COLO668 (cell line): ENCODE results near the gene RAD51B.
"Not testable (repeated sequence)": the region's sequence is repeated elsewhere in the genome, so short reads cannot be mapped to it uniquely, and the experiment has no call there.

Source experiments
- DNase-seq: peaks from one replicate; lab custom pipeline; 2025; ENCODE audit not compliant: unreplicated experiment; lab: John Stamatoyannopoulos, UW

RAD51B gene

GRCh38 chr14:68698773-68699172 is 879.2 kb downstream of the RAD51B start:
- not testable (repeated sequence) for DNase-seq

DNA sequence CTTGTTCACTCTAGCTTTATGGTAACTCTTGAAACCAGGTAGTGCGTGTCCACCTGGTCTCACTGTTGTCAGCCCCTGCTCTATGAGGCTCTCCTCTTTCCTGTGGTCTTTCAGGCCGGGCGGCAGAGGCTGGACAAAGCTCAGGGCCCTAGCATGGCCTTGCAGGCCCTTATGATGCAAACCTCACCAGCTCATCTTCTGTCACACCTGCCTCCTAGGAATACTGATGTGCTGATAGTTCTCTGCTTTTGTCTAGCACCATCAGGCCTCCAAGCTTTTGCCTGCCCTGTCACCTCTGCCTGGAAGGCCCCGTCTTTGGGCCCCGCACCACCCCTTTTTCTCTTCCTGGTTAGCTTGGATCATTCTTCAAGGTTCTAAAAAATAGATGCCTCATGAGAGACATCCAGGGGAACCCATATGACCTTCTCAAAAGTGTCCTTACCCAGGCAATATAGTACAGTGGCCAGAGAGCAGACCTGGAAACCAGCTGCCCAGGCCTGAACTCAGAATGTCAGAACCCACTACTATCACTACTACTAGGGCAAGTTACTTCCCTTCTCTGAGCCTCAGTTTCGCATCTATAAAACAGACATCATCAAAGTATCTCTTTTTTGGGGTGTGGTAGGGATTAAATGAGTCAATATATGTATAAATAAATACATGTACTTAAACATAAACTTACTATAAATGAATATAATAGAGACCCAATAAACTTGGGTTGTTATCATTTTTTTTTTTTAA is 881.6 kb downstream of the RAD51B start:
- no peak for DNase-seq

DNA sequence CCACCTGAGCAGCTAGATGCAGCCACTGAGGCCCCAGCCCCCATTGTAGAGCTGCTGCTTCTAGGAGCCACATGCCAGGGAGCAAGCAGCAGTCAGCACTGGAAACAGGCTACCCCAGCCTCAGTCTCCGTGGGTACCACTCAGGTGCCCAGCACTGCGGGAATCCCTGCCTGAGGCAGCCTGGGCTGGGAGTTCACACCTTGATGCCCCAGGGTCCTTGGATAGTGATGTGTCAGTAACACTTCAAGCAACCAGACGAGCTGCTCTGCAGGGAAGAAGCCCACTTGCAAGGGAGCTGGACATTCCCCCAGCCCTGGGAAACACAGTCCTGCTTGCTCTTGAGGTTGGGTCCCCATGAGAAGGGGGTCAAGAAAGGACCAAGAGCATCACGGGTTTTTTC is 882.6 kb downstream of the RAD51B start:
- no peak for DNase-seq

DNA sequence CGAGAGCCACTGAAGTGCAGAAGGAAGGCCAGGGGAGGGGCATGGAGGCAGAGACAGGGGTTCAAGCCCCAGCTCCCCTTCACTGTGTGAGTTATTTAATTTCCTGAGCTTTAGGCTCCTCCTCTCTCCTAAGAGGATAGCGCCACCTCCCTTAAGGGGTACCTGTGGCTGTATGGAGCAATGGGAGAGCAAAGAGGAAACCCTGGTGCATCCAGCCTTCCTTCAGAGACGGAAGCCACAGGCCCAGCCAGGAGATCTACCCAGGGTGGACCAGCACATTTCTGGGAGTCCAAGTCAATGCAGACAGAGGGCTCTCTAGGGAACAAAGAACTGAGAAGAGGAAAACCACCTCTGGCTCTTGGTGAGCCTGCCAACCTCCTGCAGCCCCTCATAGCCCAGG is 883.0 kb downstream of the RAD51B start:
- no peak for DNase-seq

DNA sequence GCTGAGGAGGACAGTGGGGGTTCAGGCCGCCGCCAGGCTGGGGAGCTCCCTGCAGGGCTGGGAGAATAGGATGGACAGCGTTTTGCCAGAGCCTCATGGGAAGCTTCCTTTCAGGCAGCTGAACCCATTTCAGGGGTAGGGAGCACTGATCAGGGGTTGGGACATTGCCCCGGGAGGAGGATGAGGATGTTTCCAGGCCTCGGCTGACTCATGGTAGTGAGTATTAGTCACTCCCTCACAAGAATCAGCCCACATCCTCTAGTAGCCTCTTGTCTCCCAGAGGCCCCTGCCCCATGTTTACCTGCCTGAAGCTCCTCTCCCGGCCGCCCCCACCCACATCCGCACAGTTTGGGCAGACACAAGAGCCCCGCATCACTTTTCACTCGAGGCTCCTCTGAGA is 883.5 kb downstream of the RAD51B start:
- DNase-seq: no peak

DNA sequence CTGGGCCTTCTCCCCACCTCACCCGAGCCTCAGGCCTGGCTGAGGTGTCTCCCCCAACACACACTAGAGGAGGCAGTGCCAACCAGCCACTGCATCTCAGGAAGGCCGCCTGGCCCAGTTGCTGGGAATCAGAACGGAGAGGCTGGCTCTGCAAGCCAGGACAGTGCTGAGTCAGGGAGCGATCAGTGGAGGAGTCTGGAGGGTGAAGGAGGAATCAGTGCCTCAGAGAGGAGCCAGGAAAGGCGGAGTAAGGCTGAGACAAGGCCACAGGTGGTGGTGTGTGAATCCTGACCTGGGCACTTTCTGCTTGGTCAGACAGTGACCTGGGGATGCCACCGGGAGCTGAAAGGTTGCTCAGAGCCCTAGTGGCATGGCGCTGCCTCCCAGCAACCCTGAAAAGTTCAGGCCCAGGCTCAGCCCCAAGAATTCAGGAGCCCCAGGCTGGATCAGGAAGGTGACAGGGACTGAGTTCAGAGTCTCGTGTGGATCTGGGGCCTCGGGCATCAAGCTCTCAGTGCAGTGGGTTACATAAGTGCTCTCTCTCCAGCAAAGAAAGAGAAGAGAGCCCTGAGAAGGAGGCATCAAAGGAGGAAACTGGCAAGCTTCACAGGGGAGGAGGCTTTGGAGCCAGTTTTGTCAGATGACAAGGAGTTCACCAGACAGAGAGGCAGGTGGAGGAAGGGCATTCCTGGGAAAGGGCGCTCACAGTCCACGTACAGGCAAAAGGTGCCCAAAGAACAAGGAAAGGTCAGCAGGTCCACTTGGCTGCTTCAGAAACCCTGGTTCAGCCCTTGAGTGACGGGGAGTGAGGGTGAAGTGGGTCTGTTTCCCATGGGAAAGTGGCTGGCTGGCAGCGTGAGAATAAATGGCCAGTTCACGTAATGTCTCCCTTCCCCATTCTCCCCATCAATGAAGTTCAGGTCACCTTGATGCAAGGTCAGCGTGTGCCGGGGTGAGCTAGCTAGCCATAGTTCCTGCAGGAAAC is 885.4 kb downstream of the RAD51B start:
- no peak for DNase-seq

DNA sequence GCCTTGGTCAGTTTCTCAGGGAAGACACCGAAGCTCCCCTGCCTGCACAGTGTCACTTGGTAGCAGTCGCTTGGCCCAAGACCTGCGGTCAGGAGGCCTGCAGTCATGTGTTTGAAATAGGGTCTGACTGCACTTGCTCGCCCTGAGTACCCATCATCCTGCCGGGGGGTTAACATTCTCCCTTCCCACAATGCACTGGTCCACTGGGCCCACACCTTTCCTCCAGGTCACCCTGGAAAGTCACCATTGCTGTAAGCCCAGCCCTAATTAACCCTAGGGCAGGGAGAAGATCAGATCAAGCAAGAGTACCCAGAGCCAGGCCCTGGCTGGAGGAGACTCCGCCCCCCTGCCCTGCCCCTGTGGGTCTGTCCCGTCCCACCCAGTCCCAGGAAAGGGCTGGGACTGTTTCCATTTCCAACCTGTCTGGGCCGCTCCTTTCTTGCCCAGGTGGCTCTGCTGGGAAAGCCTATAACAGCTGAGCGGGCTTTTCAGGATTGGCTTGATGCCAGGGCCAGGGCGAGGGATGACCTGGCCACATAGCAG is 886.2 kb downstream of the RAD51B start:
- DNase-seq: peak; percentile 75

- DNase-seq: no peak
These were observed 887.9 kb downstream of the RAD51B start for GRCh38 chr14:68707482-68707881.

- DNase-seq: no peak
These were observed 888.8 kb downstream of the RAD51B start for GRCh38 chr14:68708343-68708742.

GRCh38 chr14:68709007-68709406 is 889.4 kb downstream of the RAD51B start:
- DNase-seq: no peak

- DNase-seq: no peak
These were observed 891.2 kb downstream of the RAD51B start for GRCh38 chr14:68710776-68711175.

- DNase-seq: peak; percentile 24
These were observed 892.2 kb downstream of the RAD51B start for GRCh38 chr14:68711561-68712309.

DNA sequence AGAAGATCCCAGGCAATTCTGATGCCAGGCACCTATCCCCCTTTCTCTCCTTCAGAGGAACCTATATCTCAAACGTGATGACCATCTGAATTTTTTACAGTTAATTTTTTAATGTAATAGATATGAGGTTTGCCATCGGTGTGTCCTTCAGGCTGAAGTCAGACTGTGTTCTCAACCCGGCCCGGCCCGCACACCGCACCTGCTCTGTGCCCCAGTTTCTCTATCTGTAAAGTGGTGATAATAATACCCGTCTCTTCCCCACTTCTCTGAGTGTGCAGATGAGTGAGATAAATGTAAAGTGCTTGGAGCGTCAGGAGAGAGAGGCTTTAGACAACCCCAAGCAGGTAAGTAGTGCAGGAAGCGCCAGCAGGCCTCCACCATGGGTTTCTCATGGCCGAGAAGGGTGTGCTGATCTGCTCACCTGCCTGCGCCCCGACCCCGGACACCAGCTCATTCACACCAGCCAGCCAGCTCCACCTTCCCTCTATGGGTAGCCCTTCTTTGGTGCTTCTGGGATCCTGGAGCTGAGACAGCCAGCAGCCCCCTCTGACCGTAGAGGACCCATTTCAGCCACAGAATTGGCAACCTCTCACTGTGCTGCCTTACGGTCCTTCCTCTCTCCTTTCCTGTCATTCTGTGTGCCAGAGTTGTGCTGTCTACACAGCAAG is 893.3 kb downstream of the RAD51B start:
- DNase-seq: no peak

DNA sequence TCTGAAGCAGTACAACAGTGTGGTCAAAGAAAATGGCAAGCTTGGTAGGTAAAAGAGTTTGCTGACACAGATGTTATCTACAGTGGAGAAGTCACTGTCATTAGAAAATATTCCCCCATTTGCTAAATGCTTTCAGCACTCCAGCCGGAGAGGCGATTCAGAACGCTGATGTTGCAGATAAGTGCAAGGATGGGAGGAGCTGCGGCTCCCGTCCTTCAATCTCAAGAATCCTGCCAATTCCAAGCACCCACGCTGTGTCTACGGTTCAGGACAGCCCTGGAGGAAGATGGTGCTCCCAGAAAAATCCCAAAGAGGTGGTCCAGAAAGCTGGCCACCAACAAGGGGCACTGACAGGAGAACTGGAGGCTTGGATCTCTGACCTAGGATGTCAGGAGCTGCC is 894.2 kb downstream of the RAD51B start:
- DNase-seq: no peak

DNA sequence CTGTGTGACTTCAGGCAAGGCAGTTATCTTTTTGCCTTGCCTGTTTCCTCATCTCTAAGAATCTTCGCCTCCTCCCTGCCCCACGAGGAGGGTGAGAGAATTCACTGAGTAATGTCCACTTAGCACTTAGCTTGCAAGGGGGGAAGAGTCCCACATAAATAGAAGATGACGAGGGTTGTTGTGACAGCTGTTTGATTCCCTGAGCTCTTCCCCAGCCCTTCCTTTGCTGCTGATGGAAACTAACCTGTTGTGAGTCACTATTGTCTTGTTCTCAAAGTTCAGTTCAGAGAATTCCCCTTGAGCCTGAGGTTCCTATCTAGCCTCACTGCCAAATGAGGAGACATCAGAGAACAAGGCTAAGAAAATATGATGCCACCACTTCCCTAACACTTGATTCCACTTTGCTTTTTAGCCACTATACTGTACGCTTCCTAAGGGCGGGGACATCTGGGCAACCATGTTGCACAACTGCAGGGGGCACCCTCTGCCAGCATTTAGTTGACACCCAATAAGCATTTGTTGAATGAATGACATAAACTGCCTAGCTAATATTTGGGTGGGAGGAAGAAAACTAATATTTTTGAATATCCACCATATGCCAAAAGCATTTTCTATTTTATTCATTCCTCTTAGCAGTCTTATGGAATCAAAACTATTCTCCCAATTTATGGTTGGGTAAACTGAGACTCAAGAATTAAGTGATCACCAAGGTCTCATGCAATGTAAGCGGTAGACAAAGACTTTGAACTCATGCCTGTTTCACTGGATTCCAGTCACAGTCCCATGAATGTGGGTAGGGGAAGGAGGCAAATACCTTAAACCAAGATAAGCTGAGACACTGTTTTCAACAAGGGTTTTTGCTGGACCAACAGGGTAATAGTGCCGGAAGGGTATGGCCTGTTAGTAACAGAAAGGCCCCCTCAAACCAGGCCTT is 895.7 kb downstream of the RAD51B start:
- DNase-seq: no peak

GRCh38 chr14:68716698-68717097 is 897.1 kb downstream of the RAD51B start:
- DNase-seq: peak; percentile 56

- peak; percentile 27 for DNase-seq
These were observed 898.7 kb downstream of the RAD51B start for GRCh38 chr14:68718023-68718990.

GRCh38 chr14:68719634-68720384 is 900.2 kb downstream of the RAD51B start:
- no peak for DNase-seq
